HAP-1 (cell line): ENCODE measurements around the gene SLC39A11.
"Not testable (repeated sequence)": the region's sequence is repeated elsewhere in the genome, so short reads cannot be mapped to it uniquely, and the experiment has no call there.

Source experiments
- DNase-seq, 2 experiments: peaks; one replicate each; pipeline ENCODE4 v3.0.0-alpha.2; 2016 to 2020; ENCODE audit warnings: low spot score in 2 of 2
- H3K27me3 ChIP-seq: fragments of 250-450 bp; sonication (Bioruptor Pico); 2 replicates; pipeline ENCODE4 v1.5.1; 2020; ENCODE audit warnings: low read depth, mild to moderate bottlenecking, moderate library complexity
- H3K36me3 ChIP-seq: fragments of 250-450 bp; sonication (Bioruptor Pico); replicated peaks from 2 replicates; pipeline ENCODE4 v1.5.1; 2020; ENCODE audit warnings: mild to moderate bottlenecking
- H3K4me1 ChIP-seq: fragments of 250-450 bp; sonication (Bioruptor Pico); 2 replicates; pipeline ENCODE4 v1.5.1; 2020; ENCODE audit warnings: mild to moderate bottlenecking
- H3K4me3 ChIP-seq: fragments of 250-450 bp; sonication (Bioruptor Pico); 2 replicates; pipeline ENCODE4 v1.5.1; 2020; ENCODE audit warnings: mild to moderate bottlenecking, moderate library complexity
- H3K9me3 ChIP-seq: fragments of 250-450 bp; sonication (Bioruptor Pico); 2 replicates; pipeline ENCODE4 v1.5.1; 2020; ENCODE audit warnings: mild to moderate bottlenecking, moderate library complexity
- in situ Hi-C: fragments of 300-500 bp; cut with MboI; formaldehyde crosslinking; loops from 3 replicates; pipeline ENCODE4 v1.14.3; 2020; ENCODE audit warnings: low sequenced_read_pairs, inconsistent platforms, mixed read lengths

The SLC39A11 gene, protein sequence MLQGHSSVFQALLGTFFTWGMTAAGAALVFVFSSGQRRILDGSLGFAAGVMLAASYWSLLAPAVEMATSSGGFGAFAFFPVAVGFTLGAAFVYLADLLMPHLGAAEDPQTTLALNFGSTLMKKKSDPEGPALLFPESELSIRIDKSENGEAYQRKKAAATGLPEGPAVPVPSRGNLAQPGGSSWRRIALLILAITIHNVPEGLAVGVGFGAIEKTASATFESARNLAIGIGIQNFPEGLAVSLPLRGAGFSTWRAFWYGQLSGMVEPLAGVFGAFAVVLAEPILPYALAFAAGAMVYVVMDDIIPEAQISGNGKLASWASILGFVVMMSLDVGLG

GRCh38 chr17:73092523-73093135, at the start of gene SLC39A11:
Gene SLC39A11, minus strand, starts transcription at chr17:73092688. Its CDS starts 3,924 bp downstream, at chr17:73088764.
- Histone ChIP-seq H3K4me1 (peaks cover 11% of the 10 kb centered on the region), H3K4me3 (peak within 1 kb of the TSS; percentile 60), H3K27me3 (no peaks in the 10 kb centered on the region), H3K36me3 (no peaks in the 10 kb centered on the region; the same call in 1 of the 2 replicates), H3K9me3 (no peaks in the 10 kb centered on the region)
- peak; percentile 93 to 95 for DNase-seq
- in situ Hi-C loops, result no loop called here

DNA sequence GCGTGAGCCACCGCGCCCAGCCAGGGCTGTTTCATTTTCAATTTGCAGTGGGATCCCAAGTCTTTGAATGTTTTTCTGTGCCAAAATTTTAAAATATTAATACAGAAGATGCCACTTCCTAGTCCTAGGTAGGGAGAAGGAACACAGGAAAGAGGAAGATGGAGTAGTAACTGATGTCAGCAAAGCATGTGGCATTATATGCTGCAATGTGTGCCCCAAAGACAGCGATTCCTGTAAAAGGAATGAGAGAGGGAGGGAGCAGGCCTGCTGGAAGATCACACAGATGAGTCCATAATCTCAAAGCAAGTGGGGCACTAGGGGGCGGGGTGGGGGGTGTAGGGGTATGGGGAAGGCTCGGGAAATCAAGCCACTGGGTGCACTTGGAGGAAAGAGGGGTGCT, 48.9 kb upstream of the SLC39A11 start:
- DNase-seq, result no peak
- Histone ChIP-seq H3K9me3 (no peaks in the 10 kb centered on the region; the same call in 1 of the 2 replicates), H3K36me3 (no peaks in the 10 kb centered on the region), H3K27me3 (no peaks in the 10 kb centered on the region; the same call in 1 of the 2 replicates), H3K4me3 (no peak overlapping the region), H3K4me1 (no peaks in the 10 kb centered on the region)
- in situ Hi-C loops, result no loop called here

GRCh38 chr17:73140566-73140965, 48.1 kb upstream of the SLC39A11 start:
- in situ Hi-C loops, result no loop called here
- Histone ChIP-seq H3K9me3 (no peaks in the 10 kb centered on the region; the same call in 1 of the 2 replicates), H3K4me3 (no peak overlapping the region), H3K4me1 (no peaks in the 10 kb centered on the region), H3K27me3 (no peaks in the 10 kb centered on the region; the same call in 1 of the 2 replicates), H3K36me3 (no peaks in the 10 kb centered on the region)
- no peak for DNase-seq

GRCh38 chr17:73139296-73139695, 46.8 kb upstream of the SLC39A11 start:
- Histone ChIP-seq H3K27me3 (no peaks in the 10 kb centered on the region; the same call in 1 of the 2 replicates), H3K4me3 (no peak overlapping the region), H3K4me1 (no peaks in the 10 kb centered on the region), H3K9me3 (no peaks in the 10 kb centered on the region; the same call in 1 of the 2 replicates), H3K36me3 (no peaks in the 10 kb centered on the region)
- in situ Hi-C loops, result no loop called here
- DNase-seq, result no peak

- H3K9me3 ChIP-seq, result no peaks in the 10 kb centered on the region
- no peak overlapping the region for H3K4me3 ChIP-seq
- no peak for DNase-seq
- in situ Hi-C loops, result no loop called here
- no peaks in the 10 kb centered on the region; the same call in 1 of the 2 replicates for H3K27me3 ChIP-seq
- H3K36me3 ChIP-seq, result no peaks in the 10 kb centered on the region
- H3K4me1 ChIP-seq, result no peaks in the 10 kb centered on the region
Measured at GRCh38 chr17:73138541-73139138, 46.2 kb upstream of the SLC39A11 start.

DNA sequence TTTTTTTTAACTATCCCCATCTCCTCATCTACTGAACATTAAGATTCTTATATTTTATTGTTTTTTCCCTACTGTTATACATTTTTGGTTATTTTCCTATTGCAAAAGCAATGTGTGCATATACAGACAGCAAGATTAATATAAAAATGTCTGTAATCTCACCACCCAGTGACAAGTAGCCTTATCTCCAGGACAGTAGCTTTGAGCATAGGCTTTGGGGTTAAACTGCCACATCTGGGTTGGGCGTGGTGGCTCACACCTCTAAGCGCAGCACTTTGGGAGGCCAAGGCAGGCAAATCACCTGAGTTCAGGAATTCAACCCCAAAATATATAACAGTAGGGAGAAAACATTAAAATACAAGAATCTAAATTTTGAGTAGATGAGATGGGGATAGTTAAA, 44.9 kb upstream of the SLC39A11 start:
- no peaks in the 10 kb centered on the region for H3K36me3 ChIP-seq
- DNase-seq, result no peak
- no peaks in the 10 kb centered on the region; the same call in 1 of the 2 replicates for H3K27me3 ChIP-seq
- no peaks in the 10 kb centered on the region for H3K9me3 ChIP-seq
- in situ Hi-C loops, result no loop called here
- H3K4me3 ChIP-seq, result no peak overlapping the region
- no peaks in the 10 kb centered on the region for H3K4me1 ChIP-seq

GRCh38 chr17:73135766-73136165, 43.3 kb upstream of the SLC39A11 start:
- Histone ChIP-seq H3K4me1 (peaks cover 3% of the 10 kb centered on the region), H3K27me3 (no peaks in the 10 kb centered on the region; the same call in 1 of the 2 replicates), H3K9me3 (no peaks in the 10 kb centered on the region), H3K4me3 (no peak overlapping the region), H3K36me3 (no peaks in the 10 kb centered on the region)
- no peak for DNase-seq
- in situ Hi-C loops, result no loop called here

- DNase-seq, result no peak
- no peak overlapping the region for H3K4me3 ChIP-seq
- no peaks in the 10 kb centered on the region for H3K27me3 ChIP-seq
- in situ Hi-C loops, result no loop called here
- H3K36me3 ChIP-seq, result no peaks in the 10 kb centered on the region
- H3K9me3 ChIP-seq, result no peaks in the 10 kb centered on the region
- H3K4me1 ChIP-seq, result peaks cover 3% of the 10 kb centered on the region
Measured at GRCh38 chr17:73133911-73134649, 41.6 kb upstream of the SLC39A11 start.

- Histone ChIP-seq H3K36me3 (no peaks in the 10 kb centered on the region), H3K9me3 (no peaks in the 10 kb centered on the region), H3K4me3 (no peak overlapping the region), H3K27me3 (no peaks in the 10 kb centered on the region), H3K4me1 (peaks cover 3% of the 10 kb centered on the region)
- peak; percentile 53 to 61 for DNase-seq
- in situ Hi-C loops, result no loop called here
Measured at GRCh38 chr17:73132085-73132492, 39.6 kb upstream of the SLC39A11 start.

DNA sequence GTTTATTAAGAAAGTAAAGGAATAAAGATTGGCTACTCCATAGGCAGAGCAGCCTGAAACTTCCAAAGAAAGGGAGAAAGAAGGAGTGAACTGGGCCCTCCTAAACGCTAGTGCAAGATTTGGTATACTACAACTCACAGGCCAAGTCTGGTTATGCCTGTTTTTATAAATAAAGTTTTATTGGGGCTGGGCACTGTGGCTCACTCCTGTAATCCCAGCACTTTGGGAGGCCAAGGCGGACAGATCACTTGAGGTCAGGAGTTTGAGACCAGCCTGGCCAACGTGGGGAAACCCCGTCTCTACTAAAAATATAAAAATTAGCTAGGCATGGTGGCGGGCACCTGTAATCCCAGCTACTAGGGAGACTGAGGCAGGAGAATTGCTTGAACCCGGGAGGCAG, 39.0 kb upstream of the SLC39A11 start:
- DNase-seq, H3K27me3 ChIP-seq, H3K36me3 ChIP-seq, in situ Hi-C loops, H3K4me1 ChIP-seq, H3K9me3 ChIP-seq, H3K4me3 ChIP-seq: not testable (repeated sequence)

- peaks cover 3% of the 10 kb centered on the region for H3K4me1 ChIP-seq
- DNase-seq, result no peak
- no peaks in the 10 kb centered on the region for H3K9me3 ChIP-seq
- no peaks in the 10 kb centered on the region for H3K27me3 ChIP-seq
- no peak overlapping the region for H3K4me3 ChIP-seq
- in situ Hi-C loops, result no loop called here
- no peaks in the 10 kb centered on the region for H3K36me3 ChIP-seq
Measured at GRCh38 chr17:73130977-73131376, 38.5 kb upstream of the SLC39A11 start.

DNA sequence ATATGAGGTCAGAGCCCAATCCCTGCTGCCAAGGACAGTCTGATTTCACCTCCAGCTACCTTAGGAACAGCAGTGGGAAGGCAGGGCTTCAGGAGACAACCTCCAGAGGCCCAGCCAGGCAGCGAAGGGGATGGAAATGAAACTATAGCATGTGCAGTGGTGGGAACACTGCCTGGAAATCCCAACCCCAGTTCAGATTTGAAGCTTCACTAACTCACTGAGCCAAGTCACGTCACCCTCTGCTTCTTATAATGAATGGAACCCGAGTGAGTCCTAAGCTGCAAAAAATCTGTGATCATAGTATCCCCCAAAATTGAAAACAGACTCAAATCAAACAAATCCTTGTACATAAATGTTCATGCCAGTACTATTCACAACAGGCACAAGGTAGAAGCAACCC, 36.0 kb upstream of the SLC39A11 start:
- DNase-seq, result no peak
- H3K27me3 ChIP-seq, result no peaks in the 10 kb centered on the region
- in situ Hi-C loops, result no loop called here

GRCh38 chr17:73126716-73127473, 34.4 kb upstream of the SLC39A11 start:
- in situ Hi-C loops, result no loop called here
- Histone ChIP-seq H3K27me3 (no peaks in the 10 kb centered on the region), H3K4me1 (peaks cover 2% of the 10 kb centered on the region), H3K9me3 (no peaks in the 10 kb centered on the region), H3K4me3 (no peak overlapping the region), H3K36me3 (no peaks in the 10 kb centered on the region)
- DNase-seq, result no peak

More for the DNA sequence above, 36.0 kb upstream of the SLC39A11 start:
- Histone ChIP-seq H3K4me3 (no peak overlapping the region), H3K36me3 (no peaks in the 10 kb centered on the region), H3K4me1 (peaks cover 3% of the 10 kb centered on the region), H3K9me3 (no peaks in the 10 kb centered on the region)
